MV-4-11 (cell line): ENCODE measurements around the gene PEX13.
A peak's percentile ranks its signal among the peaks of the same experiment; 100 is the strongest.
"Not testable (repeated sequence)": the region's sequence is repeated elsewhere in the genome, so short reads cannot be mapped to it uniquely, and the experiment has no call there.

Source experiments
- DNase-seq: peaks from one replicate; lab custom pipeline; 2025; lab: John Stamatoyannopoulos, UW

Gene PEX13

GRCh38 chr2:61006486-61007105 lies 10.9 kb upstream of the PEX13 start:
- DNase-seq: peak; percentile 33

DNA sequence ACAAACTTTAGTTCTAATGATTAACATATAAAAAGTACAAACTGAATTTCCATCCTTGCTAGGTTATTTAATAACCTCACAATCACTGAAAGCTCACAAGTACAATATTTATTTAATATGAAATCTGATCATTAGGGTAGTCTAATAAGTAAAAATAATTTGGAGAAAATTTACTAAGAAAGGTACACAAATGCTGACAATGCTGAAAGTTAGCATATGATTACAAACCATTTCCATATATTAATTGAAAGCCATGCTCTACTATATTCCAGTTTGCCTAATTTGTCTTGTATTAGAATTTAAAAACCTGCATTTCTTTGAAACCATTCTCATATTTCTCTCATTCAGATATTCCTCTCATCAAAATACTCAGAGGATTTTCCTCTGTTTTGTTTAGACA lies 8.2 kb upstream of the PEX13 start:
- DNase-seq: no peak

DNA sequence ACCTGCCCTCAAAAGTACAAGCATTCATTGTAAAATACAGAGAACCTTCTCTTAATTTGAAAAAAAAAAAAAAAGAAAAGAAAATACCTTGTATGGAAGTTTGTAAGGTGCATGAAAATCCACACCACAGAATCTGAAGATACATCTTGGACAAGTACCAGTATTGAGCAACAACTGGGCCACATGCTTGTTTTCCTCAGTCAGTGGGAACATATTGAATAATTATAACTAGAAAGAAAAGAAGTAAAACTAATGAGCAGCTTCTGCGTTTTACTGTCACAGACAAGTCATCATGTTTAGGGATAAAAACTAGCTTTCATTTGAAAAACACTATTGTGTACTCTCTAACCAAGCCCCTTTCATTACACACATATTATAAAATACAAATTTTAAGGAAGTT lies 5.8 kb upstream of the PEX13 start:
- peak; percentile 10 for DNase-seq

DNA sequence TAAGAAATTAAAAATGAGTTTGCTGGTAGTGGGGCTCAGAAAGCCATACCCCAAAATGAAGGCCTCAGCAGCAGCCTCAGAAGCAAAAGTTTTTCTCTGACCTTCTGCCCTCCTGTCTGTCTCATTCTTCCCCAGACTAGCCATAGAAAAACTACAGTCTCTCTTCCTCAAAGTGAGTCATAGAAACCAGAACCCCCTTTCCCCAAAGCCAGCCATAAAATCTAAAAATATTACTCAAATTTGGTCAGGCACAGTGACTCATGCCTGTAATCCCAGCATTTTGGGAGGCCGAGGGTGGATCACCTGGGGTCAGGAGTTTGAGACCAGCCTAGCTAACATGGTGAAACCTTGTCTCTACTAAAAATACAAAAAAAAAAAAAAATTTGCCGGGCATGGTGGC lies 5.2 kb upstream of the PEX13 start:
- peak; percentile 93 for DNase-seq

GRCh38 chr2:61013382-61013781 lies 4.1 kb upstream of the PEX13 start:
- DNase-seq: no peak

DNA sequence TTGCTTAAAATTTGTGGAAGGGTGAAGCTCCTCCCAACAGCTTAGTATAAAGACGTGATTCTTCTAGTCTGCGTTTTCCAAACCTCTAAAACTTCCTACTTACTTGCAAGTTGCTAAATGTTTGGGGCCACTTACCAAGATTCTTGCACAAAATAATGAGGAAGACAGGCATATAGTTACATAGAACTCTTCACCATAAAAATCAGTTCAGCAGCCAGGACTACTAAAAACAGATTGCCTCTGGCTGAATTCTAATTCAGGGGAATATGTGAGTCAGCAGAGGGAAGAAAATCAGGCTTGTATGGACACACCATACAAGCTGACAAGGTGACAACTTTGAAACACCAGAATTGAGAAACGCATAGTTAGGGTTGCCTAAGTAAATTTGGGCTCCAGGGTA lies 2.8 kb upstream of the PEX13 start:
- no peak for DNase-seq

DNA sequence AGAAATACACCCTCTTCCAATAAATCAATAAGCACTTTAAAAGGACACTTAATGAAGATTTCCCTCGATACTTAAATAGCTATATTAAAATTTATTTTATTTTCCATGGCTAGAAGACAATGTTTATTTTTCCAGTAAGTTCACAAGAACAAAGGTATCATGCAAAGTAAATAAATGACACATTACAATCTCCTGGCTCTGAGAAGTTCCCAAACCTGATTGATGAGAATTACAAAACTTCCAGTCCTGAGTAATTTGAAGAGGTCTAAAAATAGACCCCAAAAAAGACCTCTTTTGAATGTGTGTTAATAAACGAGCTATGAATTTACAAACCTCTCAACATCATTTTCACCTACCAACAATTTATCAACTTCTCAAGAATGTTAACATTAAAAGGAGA lies 1.5 kb upstream of the PEX13 start:
- no peak for DNase-seq

- no peak for DNase-seq
These were observed 1.0 kb upstream of the PEX13 start for GRCh38 chr2:61016392-61017002.

- DNase-seq: peak; percentile 69
These were observed 441 bp upstream of the PEX13 start for GRCh38 chr2:61017003-61017555.

- DNase-seq: no peak
These were observed 817 bp downstream of the PEX13 start for GRCh38 chr2:61018318-61018755.

DNA sequence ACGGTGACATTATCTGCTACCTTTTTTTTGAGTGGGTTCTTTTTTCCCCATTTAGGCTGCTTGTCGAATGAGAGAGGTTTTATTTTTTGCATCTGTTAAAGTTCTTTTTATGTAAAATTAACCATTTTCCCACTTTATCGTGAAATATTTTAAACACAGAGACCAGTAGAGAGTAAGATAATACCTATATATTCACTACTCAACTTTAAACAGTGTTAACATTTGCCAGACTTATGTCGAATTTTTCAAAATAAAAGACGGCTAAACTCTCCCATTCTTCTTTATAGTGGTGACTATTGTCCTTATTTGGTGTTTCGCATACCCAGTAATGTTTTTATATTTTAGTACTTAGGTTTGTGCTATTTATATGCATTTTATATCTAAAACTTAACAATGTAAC lies 1.3 kb downstream of the PEX13 start:
- no peak for DNase-seq

DNA sequence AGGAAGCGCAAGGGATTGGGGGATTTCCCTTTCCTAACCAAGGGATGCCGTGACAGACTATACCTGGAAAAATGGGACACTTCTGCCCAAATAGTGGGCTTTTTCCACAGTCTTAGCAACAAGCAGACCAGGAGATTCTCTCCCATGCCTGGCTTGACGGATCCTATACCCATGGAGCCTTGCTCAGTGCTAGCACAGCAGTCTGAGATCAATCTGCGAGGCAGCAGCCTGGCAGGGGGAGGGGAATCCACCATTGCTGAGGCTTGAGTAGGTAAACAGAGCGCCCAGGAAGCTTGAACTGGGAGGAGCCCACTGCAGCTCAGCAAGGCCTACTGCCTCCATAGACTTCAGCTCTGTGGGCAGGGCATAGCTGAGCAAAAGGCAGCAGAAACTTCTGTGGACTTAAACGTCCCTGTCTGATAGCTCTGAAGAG lies 3.7 kb downstream of the PEX13 start:
- DNase-seq: no peak

DNA sequence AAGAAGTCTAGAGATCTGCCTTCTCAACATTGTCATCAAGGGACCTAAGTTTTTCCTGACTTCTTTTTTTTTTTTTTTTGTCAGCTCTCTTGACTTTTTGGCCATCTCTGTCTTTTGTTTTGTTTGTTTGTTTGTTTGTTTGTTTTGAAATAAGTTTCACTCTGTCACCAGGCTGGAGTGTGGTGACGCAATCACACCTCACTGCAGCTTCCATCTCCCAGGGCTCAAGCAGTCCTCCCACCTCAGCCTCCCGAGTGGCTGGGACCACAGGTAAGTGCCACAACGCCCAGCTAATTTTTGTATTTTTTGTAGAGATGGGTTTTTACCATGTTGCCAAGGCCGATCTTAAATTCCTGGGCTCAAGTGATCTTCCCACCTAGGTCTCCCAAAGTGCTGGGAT lies 6.2 kb downstream of the PEX13 start:
- no peak for DNase-seq

DNA sequence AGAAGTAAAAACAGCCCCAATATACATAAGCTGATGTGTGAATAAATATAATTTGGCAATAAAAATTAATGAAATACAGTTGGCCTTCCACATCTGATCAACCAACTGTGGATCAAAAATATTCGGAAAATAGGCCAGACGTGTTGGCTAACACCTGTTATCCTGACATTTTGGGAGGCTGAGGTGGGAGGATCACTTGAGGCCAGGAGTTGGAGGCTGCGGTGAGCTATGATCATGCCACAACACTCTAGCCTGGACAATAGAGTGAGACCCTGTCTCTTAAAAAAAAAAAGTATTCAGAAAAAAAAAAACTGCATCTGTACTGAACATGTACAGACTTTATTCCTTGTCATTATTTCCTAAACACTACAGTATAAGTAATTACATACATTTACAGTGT lies 12.0 kb downstream of the PEX13 start:
- no peak for DNase-seq

DNA sequence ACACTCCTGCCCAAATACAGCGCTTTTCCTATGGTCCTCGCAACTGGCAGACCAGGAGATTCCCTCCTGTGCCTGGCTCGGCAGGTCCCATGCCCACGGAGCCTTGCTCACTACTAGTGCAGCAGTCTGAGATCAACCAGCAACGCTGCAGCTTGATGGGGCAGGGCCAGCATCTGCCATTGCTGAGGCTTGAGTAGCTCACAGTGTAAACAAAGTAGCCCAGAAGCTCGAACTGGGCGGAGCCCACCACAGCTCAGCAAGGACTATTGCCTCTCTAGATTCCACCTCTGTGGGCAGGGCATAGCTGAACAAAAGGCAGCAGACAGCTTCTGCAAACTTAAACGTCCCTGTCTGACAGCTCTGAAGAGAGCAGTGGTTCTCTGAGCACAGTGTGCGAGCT lies 17.1 kb downstream of the PEX13 start:
- not testable (repeated sequence) for DNase-seq

GRCh38 chr2:61036643-61037042 lies 19.1 kb downstream of the PEX13 start:
- DNase-seq: not testable (repeated sequence)

DNA sequence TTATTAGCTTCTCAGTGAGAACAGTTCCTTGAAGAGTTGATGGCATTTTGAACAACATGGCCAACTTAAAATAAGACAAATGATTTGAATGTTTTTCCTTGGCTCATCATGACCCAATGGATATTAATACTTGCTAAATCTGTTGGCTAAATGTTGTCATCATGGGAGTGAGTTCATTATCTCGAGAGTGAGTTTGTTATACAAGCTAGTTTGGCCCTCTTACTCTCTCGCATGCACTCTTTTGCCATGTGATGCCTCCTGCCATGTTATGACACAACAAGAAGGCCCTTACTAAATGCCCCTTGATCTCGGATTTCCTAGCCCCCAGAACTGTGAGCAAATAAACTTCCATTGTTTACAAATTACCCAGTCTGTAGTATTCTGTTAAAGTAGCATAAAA lies 25.3 kb downstream of the PEX13 start:
- DNase-seq: no peak

GRCh38 chr2:61044636-61045035 lies 27.1 kb downstream of the PEX13 start:
- no peak for DNase-seq

GRCh38 chr2:61045226-61045625 lies 27.7 kb downstream of the PEX13 start:
- DNase-seq: no peak

DNA sequence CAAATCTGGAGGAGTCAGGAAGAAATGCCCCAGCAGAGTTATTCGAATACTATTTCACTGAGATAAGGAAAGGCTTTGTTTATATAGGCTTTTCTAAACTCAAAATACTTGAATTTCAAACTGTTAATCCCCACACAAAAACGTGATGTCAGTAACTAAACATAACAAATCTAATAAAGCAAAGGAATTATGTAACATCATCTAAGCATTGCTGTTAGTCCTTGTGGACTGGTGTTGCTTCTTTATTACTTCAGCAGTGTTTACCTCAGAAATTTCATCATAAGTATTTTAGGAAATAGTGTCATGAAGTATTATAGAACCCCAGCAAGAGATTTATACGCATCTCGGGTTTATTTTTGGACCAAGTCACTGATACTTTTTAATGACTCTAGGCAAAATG lies 28.5 kb downstream of the PEX13 start:
- DNase-seq: no peak

- DNase-seq: no peak
These were observed 38.0 kb downstream of the PEX13 start for GRCh38 chr2:61055557-61055956.

DNA sequence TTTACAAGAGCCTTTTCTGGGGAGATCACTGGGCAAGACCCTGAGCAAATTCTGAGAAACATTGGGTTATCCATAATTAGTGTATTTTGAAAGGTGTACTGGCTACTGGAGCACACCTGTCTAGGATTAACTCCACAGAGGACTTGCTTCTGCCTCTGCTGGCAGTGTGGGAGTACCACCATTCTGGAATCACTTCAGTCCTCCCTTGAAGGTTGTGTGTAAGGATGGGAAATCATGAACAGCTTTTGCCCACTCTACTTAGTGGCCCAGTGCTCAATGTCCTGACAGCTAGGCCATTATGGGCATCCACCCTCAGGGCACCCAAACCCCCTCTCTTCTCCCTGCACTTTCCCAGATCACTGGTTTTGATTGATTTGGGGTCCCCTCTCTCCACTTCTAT lies 40.0 kb downstream of the PEX13 start:
- no peak for DNase-seq

DNA sequence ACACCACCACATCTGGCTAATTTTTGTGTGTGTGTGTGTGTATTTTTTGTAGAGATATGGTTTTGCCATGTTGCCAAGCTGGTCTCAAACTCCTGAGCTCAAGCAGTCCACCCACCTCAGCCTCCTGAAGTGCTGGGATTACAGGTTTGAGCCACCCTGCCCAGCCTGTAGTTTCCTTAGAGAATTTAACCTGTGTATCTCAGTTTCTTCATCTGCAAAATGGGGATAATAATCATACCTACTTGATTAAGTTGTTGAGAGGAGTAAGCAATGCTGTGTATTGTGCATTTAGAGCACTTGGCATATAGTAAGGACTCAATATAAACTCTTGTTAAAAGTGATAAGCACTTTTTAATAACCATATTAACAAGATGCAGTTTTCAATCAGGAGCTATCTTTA lies 41.9 kb downstream of the PEX13 start:
- no peak for DNase-seq
